ENCODE data around the gene CUL1.

GRCh38 chr7:148698007-148698396, 701 bp upstream of the CUL1 start:
- TF ChIP-seq CTCF (IDR thresholded peaks at IDR 0.05) (no peak), POLR2A (IDR thresholded peaks at IDR 0.05) (no peak)
